Measurements from ENCODE around the gene HOXD9. TPM values are rescaled to one million over a fixed set of nuclear protein-coding genes. Genes with fewer than 3 reads are reported as not detected.

Gene HOXD9
- polyA plus RNA-seq, 1 donor from 2014 or later, result not detected

- Histone ChIP-seq H3K27me3 (ENCODE audit: insufficient read depth, low read depth, low read length) (peaks cover 96% of the 10 kb centered on the region), H3K36me3 (ENCODE audit: insufficient read depth, low read length) (no peaks in the 10 kb centered on the region), H3K9ac (ENCODE audit: low read length) (no peak within 1 kb of the TSS), H3K79me2 (replicated peaks; ENCODE audit: insufficient read depth, low read length) (no peaks in the 10 kb centered on the region), H4K20me1 (ENCODE audit: insufficient read depth) (no peaks in the 10 kb centered on the region), H3K4me3 (ENCODE audit: low read length) (peak within 1 kb of the TSS; percentile 48), H2AFZ (ENCODE audit: low read depth, low read length) (no peak within 1 kb of the TSS), H3K9me2 (ENCODE audit: insufficient read depth, low read length) (no peaks in the 10 kb centered on the region), H3F3A (ENCODE audit: insufficient read depth, low read length, poor library complexity, severe bottlenecking) (no peaks in the 10 kb centered on the region), H3K27ac (ENCODE audit: low read length) (no peak within 1 kb of the TSS), H3K4me2 (ENCODE audit: low read length) (no peak within 1 kb of the TSS), H3K9me3 (ENCODE audit: low read length) (no peaks in the 10 kb centered on the region)
- TF ChIP-seq EZH2 (IDR thresholded peaks at IDR 0.05; ENCODE audit: borderline replicate concordance, insufficient read depth, low read length, poor library complexity, severe bottlenecking) (peak; percentile 59), REST (IDR thresholded peaks at IDR 0.05; ENCODE audit: borderline replicate concordance) (no peak)
Measured at GRCh38 chr2:176106581-176107539, 15.7 kb upstream of the HOXD9 start, which contains the start of gene HOXD11. Gene HOXD11 (plus strand): TSS chr2:176107280. CDS start chr2:176107356, 76 bp downstream.

- Histone ChIP-seq H3K27ac (ENCODE audit: low read length) (no peak overlapping the region), H4K20me1 (ENCODE audit: insufficient read depth) (no peaks in the 10 kb centered on the region), H3K9me2 (ENCODE audit: insufficient read depth, low read length) (no peaks in the 10 kb centered on the region), H3K36me3 (ENCODE audit: insufficient read depth, low read length) (no peaks in the 10 kb centered on the region), H3K9ac (ENCODE audit: low read length) (no peak overlapping the region), H3K9me3 (ENCODE audit: low read length) (peaks cover 3% of the 10 kb centered on the region), H3K79me2 (replicated peaks; ENCODE audit: insufficient read depth, low read length) (no peaks in the 10 kb centered on the region), H3K4me3 (ENCODE audit: low read length) (no peak overlapping the region), H2AFZ (ENCODE audit: low read depth, low read length) (no peak overlapping the region), H3K4me2 (ENCODE audit: low read length) (no peak overlapping the region), H3F3A (ENCODE audit: insufficient read depth, low read length, poor library complexity, severe bottlenecking) (no peaks in the 10 kb centered on the region), H3K27me3 (ENCODE audit: insufficient read depth, low read depth, low read length) (peaks cover 96% of the 10 kb centered on the region)
- TF ChIP-seq SMC3 (conservative IDR thresholded peaks at IDR 0.05; ENCODE audit: poor library complexity) (no peak), POLR2AphosphoS5 (IDR thresholded peaks at IDR 0.05) (no peak), TAF1 (IDR thresholded peaks at IDR 0.05; ENCODE audit: low read depth) (no peak), EZH2 (IDR thresholded peaks at IDR 0.05; ENCODE audit: borderline replicate concordance, insufficient read depth, low read length, poor library complexity, severe bottlenecking) (no peak), EP300 (conservative IDR thresholded peaks at IDR 0.05; ENCODE audit: poor library complexity, severe bottlenecking) (no peak), MXI1 (conservative IDR thresholded peaks at IDR 0.05; ENCODE audit: poor library complexity, severe bottlenecking) (no peak), REST (IDR thresholded peaks at IDR 0.05; ENCODE audit: borderline replicate concordance) (no peak), CTCF (IDR thresholded peaks at IDR 0.05; ENCODE audit: poor library complexity, severe bottlenecking) (no peak), RAD21 (conservative IDR thresholded peaks at IDR 0.05) (no peak)
Measured at GRCh38 chr2:176107731-176108181, 14.8 kb upstream of the HOXD9 start.

All from neural cell (in vitro differentiated cells).